GM10847 (cell line): Measurements from ENCODE around the gene SLC4A9.

Source experiments
- POLR2A ChIP-seq: IDR thresholded peaks from 2 replicates; pipeline ENCODE4 v1.6.1; 2011; ENCODE audit not compliant: insufficient read length; ENCODE audit errors: extremely low read depth

Gene SLC4A9

GRCh38 chr5:140328036-140328764, 31.8 kb upstream of the SLC4A9 start:
- TF ChIP-seq POLR2A, result no peak

- TF ChIP-seq POLR2A, result no peak
Measured at GRCh38 chr5:140329739-140330481, 30.1 kb upstream of the SLC4A9 start.

GRCh38 chr5:140331638-140332037, 28.4 kb upstream of the SLC4A9 start:
- TF ChIP-seq POLR2A, result no peak

GRCh38 chr5:140336388-140336787, 23.6 kb upstream of the SLC4A9 start:
- no peak for TF ChIP-seq POLR2A

- no peak for TF ChIP-seq POLR2A
Measured at GRCh38 chr5:140337880-140338279, 22.1 kb upstream of the SLC4A9 start.

GRCh38 chr5:140338336-140338735, 21.7 kb upstream of the SLC4A9 start:
- no peak for TF ChIP-seq POLR2A

- no peak for TF ChIP-seq POLR2A
Measured at GRCh38 chr5:140338908-140339307, 21.1 kb upstream of the SLC4A9 start.

GRCh38 chr5:140339636-140340035, 20.4 kb upstream of the SLC4A9 start:
- TF ChIP-seq POLR2A, result no peak

- no peak for TF ChIP-seq POLR2A
Measured at GRCh38 chr5:140340605-140341121, 19.3 kb upstream of the SLC4A9 start.

GRCh38 chr5:140341591-140341990, 18.4 kb upstream of the SLC4A9 start:
- TF ChIP-seq POLR2A, result no peak

GRCh38 chr5:140342287-140342686, 17.7 kb upstream of the SLC4A9 start:
- no peak for TF ChIP-seq POLR2A

- no peak for TF ChIP-seq POLR2A
Measured at GRCh38 chr5:140342896-140343295, 17.1 kb upstream of the SLC4A9 start.

- no peak for TF ChIP-seq POLR2A
Measured at GRCh38 chr5:140344683-140345423, 15.1 kb upstream of the SLC4A9 start.

GRCh38 chr5:140345919-140346347, 14.1 kb upstream of the SLC4A9 start:
- TF ChIP-seq POLR2A, result no peak

- TF ChIP-seq POLR2A, result no peak
Measured at GRCh38 chr5:140346348-140347221, 13.4 kb upstream of the SLC4A9 start, which contains the start of gene HBEGF. Gene HBEGF, minus strand, starts transcription at chr5:140346603. Its CDS starts 275 bp downstream, at chr5:140346328.
